ENCODE results near the gene PA2G4.
A peak's percentile ranks its signal among the peaks of the same experiment; 100 is the strongest.

Gene PA2G4

DNA sequence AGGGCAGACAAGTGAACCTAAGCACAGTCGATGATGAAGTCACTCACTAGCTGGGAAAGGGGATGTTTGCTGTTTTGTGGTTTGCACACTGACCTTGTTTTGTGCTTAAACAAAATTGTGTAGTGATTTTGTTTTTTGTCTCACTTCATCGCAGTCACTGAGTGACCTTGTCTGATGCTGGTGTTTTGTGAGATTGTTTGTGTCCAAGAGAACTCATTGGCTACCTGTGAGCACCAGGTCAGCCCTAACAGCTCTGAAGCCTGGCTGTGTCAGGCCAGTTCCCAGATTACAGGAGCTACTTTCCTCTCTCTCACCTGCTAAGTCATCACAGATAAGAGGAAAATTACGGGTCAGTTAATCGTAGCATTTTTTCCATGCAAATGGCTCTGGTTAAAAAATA, 19.8 kb downstream of the PA2G4 start:
- DNase-seq (ENCODE audit: low read depth in 4 of 4, low spot score in 1 of 4), result no peak

DNA sequence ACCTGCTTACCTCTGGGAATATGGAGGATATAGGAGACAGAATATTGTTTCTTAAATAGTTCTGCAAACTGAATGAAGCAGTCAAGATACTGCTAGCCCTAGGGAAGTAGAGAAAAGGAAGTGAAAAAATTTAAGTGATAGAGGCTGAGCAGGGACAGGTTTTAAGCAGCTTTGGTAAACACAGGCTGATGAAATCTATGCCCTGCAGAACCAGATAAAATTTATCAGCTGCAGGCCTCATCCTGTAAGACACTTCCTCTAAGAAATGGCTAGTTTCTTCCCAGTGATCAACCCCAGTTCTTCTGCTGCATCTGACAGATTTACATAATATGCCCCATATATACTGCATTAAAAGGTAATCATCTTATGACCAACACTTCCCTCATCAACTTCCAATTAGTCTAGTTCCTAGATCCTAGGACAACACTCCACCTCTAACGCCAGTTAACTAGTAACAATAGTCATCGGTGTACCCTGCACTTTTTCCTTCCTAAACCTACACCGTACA, 22.4 kb downstream of the PA2G4 start:
- DNase-seq (ENCODE audit: low read depth in 4 of 4, low spot score in 1 of 4), result no peak

DNA sequence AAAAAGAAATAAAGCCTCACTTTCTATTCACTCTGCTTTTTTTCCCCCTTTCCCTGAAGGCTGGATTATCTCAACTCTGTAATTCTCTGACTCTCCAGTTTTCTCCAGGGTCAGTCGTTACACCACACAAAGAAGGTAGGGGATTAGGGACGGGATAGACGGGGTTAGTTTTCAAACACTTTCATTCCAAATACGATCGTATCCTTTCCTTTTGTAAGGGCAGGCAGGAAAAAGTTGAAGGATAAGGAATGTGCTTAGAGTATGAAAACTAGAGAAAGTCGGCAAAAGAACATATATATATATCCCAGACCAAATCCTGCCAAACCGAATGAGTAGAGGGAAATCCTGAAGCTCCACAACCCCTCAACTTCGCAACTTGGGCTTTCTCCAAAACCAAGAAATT, 23.1 kb downstream of the PA2G4 start:
- DNase-seq (ENCODE audit: low read depth in 4 of 4, low spot score in 1 of 4), result no peak

DNA sequence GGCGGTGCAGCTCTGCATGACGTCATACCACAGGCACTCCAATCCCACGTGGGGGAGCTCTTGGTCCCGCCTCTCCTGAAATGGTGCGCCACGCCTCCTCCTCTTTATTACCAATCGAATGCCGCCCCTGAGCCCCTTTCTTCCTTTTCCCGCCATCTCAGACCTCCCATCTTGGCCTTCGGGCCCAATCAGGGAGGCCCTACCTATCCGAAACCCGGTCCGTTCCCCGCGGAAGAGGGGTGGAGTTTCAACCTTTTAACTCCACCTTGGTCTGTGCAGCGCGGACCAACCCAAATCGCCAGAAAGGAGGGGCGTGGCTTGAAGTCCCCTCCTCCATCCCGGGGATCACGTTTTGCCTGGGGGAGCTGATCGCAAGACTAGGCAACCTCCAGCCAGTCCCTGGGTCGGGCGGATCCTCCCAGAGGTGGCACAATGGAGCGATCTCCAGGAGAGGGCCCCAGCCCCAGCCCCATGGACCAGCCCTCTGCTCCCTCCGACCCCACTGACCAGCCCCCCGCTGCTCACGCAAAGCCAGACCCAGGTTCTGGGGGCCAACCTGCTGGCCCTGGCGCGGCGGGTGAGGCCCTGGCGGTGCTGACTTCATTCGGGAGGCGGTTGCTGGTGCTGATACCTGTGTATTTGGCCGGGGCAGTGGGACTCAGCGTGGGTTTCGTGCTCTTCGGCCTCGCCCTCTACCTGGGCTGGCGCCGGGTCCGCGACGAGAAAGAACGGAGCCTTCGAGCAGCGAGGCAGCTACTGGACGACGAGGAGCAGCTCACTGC, 23.7 kb downstream of the PA2G4 start, which contains the start of gene ESYT1:
Gene ESYT1, plus strand, starts transcription at position 380 of the 782 bp plus-strand sequence. Its CDS starts 53 bp downstream, at position 433.
- peak; percentile 82 to 96 (median 92) for DNase-seq (ENCODE audit: low read depth in 4 of 4, low spot score in 1 of 4)

DNA sequence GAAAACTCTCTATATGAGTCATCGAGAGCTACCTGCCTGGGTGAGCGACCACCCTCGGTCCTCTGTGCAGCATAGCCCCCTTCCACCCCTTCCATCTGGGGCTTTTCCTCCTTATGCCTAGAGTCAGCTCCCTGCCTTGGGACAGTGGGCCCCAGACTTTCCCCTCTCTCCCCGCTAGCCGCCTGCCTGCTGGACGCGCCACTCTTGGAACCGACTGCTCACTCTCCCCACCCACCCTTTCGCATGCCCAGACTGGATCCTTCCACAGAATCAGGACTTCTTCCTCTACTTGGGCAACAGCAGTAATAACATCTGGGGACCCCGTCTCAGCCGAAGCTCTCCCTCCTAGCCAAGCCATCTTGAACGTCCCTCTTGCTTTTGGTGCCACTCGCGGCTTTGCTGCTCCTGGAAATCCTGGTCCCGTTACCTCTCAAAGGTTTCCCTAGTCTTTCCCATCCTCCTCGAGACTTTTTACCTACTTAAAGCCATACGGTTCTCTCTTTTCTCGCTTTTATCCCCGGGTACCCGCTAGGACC, 24.4 kb downstream of the PA2G4 start:
- DNase-seq (ENCODE audit: low read depth in 4 of 4, low spot score in 1 of 4), result no peak

DNA sequence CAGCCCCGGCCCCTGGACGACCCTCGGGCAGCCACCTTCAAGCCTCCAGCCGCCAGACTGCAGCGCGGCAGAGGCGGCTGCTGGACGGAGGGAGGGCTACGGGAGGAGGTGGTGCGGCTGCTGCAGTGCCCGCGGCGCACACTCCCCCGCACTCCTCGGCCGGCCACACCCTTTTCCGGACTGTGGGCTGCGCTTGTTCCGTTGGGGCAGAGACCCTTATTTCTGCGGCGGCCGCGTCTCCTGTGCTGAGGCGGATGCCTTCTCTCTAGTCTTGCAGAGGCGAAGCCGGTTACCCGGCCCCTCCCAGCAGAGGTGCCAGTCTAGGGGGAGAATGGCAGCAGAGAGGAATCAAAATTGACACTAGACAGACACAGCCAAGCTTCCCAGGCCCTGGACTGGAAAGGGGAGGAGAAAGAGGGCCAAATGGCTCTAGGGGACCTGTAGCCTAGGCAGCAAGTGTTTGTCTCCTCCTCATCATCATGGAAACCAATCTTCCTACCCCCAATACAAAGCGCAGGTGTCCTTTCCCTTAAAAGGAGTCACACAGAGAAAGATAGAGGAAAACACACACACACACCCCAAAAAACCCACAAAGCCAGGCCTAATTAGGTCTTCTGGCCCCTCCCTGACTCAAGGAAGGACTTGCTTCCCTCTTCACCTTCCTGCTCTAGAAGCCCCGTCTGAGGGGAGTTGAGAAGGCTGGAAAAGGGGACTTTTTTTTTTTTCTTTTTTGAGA, 25.0 kb downstream of the PA2G4 start:
- peak in 2 of 4 experiments; percentile 5 to 56 for DNase-seq (ENCODE audit: low read depth in 4 of 4, low spot score in 1 of 4)

DNA sequence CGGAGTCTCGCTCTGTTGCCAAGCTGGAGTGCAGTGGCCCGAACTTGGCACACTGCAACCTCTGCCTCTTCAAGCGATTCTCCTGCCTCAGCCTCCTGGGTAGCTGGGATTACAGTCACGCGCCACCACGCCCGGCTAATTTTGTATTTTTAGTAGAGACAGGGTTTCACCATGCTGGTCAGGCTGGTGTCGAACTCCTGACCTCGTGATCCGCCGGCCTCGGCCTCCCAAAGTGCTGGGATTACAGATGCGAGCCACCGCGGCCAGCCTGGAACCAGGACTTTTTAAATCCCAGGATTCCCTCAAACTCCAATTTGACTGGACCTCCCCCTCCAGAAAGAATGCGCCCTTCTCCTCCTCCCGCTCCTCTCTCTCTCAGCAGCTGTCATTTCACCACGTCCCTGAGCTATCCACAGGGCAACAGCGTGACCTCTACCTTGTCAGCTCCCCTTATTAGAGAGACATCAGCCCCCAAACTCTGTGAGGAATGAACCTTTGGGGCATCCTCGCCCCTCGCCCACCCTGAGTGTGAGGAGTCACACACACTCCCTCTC, 25.7 kb downstream of the PA2G4 start:
- no peak for DNase-seq (ENCODE audit: low read depth in 4 of 4, low spot score in 1 of 4)

DNA sequence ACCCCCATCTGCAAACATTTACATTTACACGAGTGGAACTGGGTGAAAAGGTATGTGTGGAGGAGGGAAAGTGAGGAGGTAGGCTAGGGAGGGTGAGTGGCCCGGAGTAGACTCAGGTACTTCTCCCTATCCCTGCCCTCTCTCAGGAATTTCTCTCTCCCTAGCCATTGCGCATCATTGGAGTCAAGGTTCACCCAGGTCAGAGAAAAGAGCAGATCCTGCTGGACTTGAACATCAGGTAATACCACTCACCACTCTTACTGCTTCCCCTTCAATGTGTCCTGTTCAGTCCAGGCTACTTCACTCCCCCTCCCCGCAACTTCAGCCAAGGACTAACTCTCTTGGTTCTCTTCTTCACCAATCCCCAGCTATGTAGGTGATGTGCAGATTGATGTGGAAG, 26.5 kb downstream of the PA2G4 start:
- no peak for DNase-seq (ENCODE audit: low read depth in 4 of 4, low spot score in 1 of 4)

DNA sequence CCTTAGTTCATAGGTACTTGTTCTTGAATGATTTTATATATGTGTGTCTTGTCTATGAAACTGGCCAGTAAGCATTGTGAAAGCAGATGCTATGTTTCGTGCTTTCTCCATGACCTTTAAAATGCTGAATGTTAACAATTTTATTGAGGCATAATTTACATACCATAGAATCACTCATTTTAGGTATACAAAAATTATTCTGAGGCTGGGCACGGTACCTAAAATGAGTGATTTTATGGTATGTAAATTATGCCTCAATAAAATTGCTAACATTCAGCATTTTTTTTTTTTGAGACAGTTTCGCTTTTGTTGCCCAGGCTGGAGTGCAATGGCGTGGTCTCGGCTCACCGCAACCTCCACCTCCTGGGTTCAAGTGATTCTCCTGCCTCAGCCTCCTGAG, 30.5 kb downstream of the PA2G4 start:
- DNase-seq (ENCODE audit: low read depth in 4 of 4, low spot score in 1 of 4), result no peak

DNA sequence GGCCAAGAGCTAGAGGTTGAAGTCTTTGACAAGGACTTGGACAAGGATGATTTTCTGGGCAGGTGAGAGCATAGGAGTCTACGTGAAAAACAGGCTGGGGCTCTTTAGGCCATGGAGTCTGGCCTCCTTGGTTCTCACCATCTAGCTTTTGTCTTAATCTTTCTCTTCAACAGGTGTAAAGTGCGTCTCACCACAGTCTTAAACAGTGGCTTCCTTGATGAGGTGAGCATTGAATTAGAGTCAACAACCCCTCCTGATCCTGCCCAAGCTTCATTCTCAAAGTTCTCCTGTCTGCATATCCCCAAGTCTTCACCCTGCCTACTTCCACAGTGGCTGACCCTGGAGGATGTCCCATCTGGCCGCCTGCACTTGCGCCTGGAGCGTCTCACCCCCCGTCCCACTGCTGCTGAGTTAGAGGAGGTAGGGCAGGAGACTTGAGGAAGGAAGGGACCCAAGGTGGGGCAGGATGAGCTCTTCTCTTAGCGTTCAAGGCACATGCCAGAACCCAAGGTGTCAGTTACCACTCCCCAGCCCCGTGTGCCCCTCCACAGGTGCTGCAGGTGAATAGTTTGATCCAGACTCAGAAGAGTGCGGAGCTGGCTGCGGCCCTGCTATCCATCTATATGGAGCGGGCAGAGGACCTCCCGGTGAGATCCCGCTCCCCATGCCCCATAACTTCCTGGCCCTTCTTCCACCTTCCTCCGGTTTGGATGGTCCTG, 33.7 kb downstream of the PA2G4 start:
- no peak for DNase-seq (ENCODE audit: low read depth in 4 of 4, low spot score in 1 of 4)

DNA sequence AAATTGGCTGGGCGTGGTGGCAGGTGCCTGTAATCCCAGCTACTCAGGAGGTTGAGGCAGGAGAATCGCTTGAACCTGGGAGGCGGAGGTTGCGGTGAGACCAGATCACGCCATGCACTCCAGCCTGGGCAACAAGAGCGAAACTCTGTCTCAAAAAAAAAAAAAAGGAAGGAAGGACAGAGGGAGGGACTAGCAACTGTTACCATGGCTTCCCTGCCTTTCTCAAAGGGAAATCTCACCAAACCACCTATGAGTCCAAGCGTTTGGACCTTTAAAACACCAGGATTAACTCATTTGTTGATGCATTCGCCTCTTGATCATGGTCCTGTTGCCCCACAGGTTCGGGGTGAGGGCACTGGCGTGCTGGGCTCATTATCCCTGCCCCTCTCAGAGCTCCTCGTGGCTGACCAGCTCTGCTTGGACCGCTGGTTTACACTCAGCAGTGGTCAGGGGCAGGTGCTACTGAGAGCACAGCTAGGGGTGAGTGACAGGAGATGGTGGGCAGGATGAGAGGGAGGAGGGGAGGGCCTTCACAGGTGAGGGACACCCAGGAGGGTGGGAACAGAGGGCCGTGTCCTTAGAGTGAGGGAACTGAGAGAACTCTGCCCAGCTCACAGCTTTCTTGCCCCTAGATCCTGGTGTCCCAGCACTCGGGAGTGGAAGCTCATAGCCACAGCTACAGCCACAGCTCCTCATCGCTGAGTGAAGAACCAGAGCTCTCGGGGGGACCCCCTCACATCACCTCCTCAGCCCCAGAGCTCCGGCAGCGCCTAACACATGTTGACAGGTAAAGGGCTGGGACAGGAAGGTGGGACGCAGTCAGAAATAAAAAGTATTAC, 37.8 kb downstream of the PA2G4 start:
- no peak for DNase-seq (ENCODE audit: low read depth in 4 of 4, low spot score in 1 of 4)

DNA sequence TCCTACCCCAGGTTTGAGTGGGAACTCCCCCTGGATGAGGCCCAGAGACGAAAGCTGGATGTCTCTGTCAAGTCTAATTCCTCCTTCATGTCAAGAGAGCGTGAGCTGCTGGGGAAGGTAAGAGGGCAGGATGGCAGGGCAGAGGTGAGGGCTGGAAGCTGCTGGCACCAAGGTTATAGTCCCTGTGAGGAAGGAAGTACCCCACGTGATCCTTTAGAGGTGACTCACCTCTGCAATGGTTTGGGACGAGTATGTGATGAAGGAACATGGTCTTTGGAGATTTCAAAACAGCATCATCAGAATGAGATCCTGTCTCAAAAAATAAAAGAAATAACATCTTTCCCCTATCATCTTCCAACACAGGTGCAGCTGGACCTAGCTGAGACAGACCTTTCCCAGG, 38.9 kb downstream of the PA2G4 start:
- no peak for DNase-seq (ENCODE audit: low read depth in 4 of 4, low spot score in 1 of 4)

DNA sequence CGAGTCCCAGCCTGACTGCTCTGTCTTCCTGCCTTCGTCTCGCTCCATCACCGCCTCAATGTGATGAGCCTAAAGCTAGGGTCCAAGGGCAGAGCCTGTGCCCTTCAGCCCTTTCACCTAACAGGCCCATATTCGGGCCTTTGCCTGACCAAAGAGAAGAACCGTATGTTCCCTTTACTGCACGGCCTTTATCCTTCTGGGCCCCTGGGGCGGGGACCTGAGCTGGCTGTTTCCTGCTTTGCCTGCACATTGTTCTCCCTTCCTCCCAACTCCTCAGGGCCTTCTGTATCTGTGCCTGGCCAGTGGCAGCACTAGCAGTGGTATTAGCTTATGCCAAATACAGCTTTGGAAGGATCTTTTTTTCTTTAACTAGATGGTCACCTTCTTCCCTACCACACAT, 39.5 kb downstream of the PA2G4 start:
- no peak for DNase-seq (ENCODE audit: low read depth in 4 of 4, low spot score in 1 of 4)

DNA sequence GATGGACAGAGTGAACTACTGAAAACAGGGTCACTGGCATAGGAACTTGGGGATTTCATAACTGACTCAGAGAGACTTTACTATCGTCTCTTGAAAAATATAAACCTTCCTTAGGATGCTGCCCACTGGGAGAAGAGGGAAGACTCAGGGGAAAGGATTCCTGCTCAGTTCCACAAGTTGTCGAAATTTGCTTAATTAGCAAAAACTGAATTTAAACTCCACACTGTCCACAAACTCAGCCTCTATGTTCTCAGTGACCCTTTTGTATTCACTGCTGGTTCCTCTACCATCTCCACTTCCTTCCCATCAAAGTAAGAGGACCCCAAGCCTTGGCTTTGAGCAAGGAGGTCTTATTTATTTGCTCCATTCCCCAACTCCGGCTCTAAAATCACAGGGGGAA, 40.9 kb downstream of the PA2G4 start:
- no peak for DNase-seq (ENCODE audit: low read depth in 4 of 4, low spot score in 1 of 4)

DNA sequence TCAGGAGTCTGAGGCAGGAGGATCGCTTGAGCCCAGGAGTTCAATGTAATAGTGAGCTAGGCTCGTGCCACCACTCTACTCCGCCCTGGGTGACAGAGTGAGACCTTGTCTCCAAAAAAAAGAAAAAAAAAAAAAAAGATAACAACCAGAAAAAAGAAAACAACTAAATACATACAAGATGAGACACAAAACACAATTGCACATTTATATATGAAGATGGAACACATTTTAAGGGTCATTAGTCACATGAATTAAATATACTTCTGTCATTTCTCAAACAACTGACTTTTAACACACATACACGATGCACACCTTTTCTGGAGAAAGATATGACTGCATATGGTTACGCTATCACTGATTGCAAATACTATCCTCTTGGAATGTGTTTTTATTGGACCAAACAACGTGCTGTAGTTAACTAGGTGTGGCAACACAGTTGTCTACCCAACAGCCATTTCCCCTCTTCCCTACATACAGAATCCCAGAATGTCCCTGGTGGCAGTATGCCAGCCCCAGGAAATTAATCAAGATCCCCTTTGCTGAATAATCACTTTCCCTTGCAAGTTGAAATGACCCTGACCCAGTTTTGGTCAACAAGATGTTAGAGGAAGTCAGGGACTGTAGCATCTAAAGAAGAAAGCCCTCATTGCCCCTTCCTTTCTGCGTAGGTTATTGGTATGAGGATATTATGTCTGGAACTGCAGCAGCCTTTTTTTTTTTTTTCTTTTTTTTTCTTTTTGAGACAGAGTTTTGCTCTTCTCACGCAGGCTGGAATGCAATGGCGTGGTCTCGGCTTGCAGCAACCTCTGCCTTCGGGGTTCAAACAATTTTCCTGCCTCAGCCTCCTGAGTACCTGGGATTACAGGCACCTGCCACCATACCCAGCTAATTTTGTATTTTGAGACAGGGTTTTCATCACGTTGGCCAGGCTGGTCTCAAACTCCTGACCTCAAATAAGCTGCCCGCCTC, 42.4 kb downstream of the PA2G4 start:
- DNase-seq (ENCODE audit: low read depth in 4 of 4, low spot score in 1 of 4), result no peak

DNA sequence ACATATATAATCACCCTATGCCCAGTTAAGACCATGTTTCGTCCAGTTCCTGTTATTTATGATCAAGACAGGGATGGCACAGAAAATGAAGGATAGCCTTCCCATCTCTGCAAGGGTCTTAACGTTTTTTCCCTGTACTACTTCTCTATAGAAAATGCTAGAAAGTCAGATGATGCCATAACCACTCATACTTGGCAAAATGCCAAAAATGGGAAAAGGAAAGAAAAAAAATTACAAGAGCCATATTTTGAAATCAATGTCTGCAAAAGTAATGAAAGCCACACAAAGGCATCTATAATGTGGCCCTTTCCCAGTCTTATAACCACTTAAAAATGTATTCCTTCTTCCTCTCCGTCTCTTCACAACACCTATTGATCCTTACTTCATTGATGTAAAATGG, 46.2 kb downstream of the PA2G4 start:
- no peak for DNase-seq (ENCODE audit: low read depth in 4 of 4, low spot score in 1 of 4)

DNA sequence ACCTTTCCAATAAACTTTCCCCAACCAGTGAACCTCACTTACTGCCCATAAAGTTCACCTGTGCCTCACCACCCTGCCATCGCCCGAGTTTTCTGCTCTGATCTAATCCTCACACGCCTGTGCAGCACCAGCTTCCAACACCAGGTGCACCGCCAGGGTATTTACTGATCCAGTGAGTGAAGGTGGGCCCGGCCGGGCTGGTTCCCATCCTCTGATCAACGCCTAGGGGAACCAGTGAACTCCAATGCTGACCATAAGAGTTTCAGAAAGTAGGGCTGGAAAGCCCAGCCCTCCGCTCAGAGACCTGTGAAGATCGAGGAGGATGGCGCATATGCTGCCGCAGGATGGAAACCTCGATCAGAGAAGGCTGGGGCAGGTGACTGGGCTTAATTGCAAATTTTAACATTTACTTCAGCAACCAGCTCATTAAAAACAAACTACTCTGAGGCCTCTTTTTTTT, 47.3 kb downstream of the PA2G4 start:
- peak; percentile 36 to 56 (median 44) for DNase-seq (ENCODE audit: low read depth in 4 of 4, low spot score in 1 of 4)

DNA sequence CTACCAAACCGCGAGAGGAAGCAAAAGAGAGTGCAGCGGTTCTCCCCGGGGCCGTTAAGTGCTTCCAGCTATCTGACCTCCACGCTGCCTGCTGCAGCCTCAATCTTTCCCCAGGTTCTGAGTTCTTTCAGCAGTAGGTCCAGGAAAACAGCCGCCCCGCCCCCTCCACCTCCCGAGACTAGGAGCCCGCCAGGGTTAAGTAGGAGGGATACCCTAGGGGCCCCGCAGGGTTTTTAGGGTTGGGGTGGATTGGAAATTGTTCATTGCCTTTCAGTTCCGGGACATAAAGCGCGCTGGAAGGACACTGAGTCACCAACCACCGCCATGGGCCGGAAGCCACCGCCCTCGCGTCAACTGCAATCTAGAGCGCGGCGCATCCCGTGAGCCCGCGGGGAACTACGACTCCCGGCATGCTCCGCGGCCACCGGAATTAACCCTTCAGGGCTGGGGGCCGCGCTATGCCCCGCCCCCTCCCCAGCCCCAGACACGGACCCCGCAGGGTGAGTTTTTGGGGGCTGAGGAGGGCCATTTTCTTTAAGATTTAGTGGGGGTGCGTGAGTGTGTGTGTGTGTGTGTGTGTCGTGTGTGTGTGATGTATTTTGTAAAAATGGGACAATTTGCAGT, 47.9 kb downstream of the PA2G4 start, which contains the start of gene MYL6B:
Gene MYL6B, plus strand, starts transcription at position 456 of the 624 bp plus-strand sequence. CDS start 1,332 bp downstream, outside the sequence.
- peak; percentile 79 to 93 (median 88) for DNase-seq (ENCODE audit: low read depth in 4 of 4, low spot score in 1 of 4)
